Posterior vena cava (tissue), 2 donors: ENCODE results near the gene CREB5. TPM values are rescaled to one million over a fixed set of nuclear protein-coding genes. Genes with fewer than 3 reads are reported as not detected.

Source experiments
- DNase-seq: peaks from one replicate; pipeline ENCODE4 v3.0.0-alpha.2; 2020; ENCODE audit warnings: low spot score
- intact Hi-C, 2 donors: fragments of 100-400 bp; cut with DNase I; formaldehyde crosslinking; loops; one replicate each; pipeline versions ENCODE4 v1.14.1 to v1.14.2; 2022 to 2023
- total RNA-seq, 2 donors: library from RNA; stranded (reverse); fragmentation: NEBNext Ultra II Directional; extraction: Animal tissue kit (Norgen Biotek cat#: 25700); gene quantifications; one replicate each; pipeline ENCODE4 v1.2.1, GENCODE V29; 2021
- donor health status: DM: yes; HTN: yes; CAD: no.
- donor health status: DM: yes; HTN: yes; CAD: no.

CREB5 gene
- total RNA-seq, 2 donors from 2014 or later: 21.5 to 21.9 TPM

GRCh38 chr7:28790467-28790866 is 378.1 kb downstream of the CREB5 start:
- DNase-seq: no peak
- intact Hi-C loops: no loop called here

DNA sequence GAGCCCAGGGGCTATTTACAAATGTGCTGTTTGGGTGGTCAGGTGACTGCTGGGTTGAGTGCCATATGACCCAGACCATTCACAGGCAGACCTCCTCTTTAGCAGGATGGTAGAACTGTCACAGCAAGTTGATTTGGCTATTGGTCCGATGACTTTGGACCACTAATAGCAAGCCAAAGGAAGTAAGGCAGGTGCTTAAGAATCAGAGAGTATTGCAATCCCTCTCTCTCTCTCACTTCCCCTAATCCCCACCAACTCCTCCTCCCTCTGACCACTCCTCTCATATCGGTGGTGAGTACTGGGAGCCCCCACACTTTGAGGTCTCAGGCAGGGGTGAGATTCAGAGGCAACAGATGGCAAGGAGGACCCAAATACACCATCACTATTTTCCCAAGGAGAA is 380.5 kb downstream of the CREB5 start:
- intact Hi-C loops: no loop called here
- no peak for DNase-seq

- intact Hi-C loops: no loop called here
- DNase-seq: no peak
These were observed 381.2 kb downstream of the CREB5 start for GRCh38 chr7:28793381-28794085.

DNA sequence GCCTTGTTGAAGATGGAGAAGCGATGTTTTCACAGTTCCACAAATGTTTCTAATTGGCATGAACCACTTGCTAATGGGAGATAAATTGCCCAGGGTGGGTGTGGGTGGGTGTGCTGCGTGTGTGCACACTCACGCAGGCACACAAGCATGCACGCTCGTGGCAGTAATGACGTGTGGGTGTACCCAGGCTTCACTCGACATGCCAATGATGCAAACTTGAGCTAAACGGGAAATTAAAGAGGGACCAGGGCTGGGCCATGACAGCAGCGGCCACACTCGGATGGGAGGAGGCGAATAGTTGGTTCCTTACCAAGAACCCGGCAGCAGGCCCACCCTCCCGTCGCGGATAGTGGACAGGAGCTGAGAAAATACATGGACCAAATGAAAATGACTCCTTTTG is 386.0 kb downstream of the CREB5 start:
- intact Hi-C loops: no loop called here
- no peak for DNase-seq

- DNase-seq: no peak
- intact Hi-C loops: no loop called here
These were observed 387.3 kb downstream of the CREB5 start for GRCh38 chr7:28799619-28800018.

GRCh38 chr7:28800150-28800549 is 387.8 kb downstream of the CREB5 start:
- intact Hi-C loops: no loop called here
- DNase-seq: no peak

DNA sequence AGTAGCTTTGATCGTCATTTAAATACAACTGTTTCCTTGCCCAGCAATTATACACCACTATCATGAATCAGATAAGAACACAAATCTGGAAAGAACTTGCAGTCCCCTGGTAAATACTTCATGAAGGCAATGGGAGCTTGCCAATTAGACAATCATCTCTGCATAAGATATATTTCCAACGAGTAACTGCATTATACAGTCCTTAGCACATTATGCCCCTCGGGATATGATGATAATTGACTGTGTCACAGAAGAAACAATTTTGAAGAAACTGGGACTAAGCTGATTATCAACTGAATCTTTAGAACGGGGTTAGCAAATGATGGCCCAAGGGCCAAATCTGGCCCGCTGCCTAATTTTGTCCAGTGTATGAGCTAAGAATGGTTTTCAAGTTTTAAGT is 390.1 kb downstream of the CREB5 start:
- no peak for DNase-seq
- intact Hi-C loops: no loop called here

- intact Hi-C loops: no loop called here
- DNase-seq: no peak
These were observed 391.8 kb downstream of the CREB5 start for GRCh38 chr7:28804157-28804556.

GRCh38 chr7:28804990-28805389 is 392.7 kb downstream of the CREB5 start:
- DNase-seq: no peak
- intact Hi-C loops: loop anchor here in 1 of 2 donors (5.0 kb wide), 1 partner anchor 303 kb away; no protein-coding TSS in a partner anchor

DNA sequence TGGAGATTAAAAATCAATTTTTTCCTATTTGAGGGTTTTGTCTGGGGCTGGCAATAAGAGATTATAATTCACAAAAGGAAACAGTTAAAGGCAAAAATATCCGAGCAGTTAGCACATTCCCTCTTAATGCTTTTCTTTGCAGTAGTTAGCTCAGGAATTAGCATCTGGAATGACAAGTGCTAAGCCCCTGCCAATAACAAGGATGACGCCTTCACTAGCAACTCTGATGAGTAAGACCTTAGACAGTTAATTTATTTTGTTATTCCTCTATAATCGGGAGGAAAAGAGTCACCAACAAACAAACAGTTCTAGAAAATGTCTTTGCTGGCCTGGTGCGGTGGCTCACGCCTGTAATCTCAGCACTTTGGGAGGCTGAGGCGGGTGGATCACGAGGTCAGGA is 394.5 kb downstream of the CREB5 start:
- intact Hi-C loops: loop anchor here in 1 of 2 donors (5.0 kb wide), 1 partner anchor 305 kb away; no protein-coding TSS in a partner anchor
- no peak for DNase-seq

GRCh38 chr7:28807396-28807994 is 395.2 kb downstream of the CREB5 start:
- DNase-seq: no peak
- intact Hi-C loops: loop anchor here in 1 of 2 donors (5.0 kb wide), 1 partner anchor 305 kb away; no protein-coding TSS in a partner anchor

- intact Hi-C loops: loop anchor here in 1 of 2 donors (5.0 kb wide), 1 partner anchor 307 kb away; no protein-coding TSS in a partner anchor
- DNase-seq: no peak
These were observed 396.6 kb downstream of the CREB5 start for GRCh38 chr7:28808796-28809533.

- intact Hi-C loops: no loop called here
- no peak for DNase-seq
These were observed 398.7 kb downstream of the CREB5 start for GRCh38 chr7:28811008-28811407.

DNA sequence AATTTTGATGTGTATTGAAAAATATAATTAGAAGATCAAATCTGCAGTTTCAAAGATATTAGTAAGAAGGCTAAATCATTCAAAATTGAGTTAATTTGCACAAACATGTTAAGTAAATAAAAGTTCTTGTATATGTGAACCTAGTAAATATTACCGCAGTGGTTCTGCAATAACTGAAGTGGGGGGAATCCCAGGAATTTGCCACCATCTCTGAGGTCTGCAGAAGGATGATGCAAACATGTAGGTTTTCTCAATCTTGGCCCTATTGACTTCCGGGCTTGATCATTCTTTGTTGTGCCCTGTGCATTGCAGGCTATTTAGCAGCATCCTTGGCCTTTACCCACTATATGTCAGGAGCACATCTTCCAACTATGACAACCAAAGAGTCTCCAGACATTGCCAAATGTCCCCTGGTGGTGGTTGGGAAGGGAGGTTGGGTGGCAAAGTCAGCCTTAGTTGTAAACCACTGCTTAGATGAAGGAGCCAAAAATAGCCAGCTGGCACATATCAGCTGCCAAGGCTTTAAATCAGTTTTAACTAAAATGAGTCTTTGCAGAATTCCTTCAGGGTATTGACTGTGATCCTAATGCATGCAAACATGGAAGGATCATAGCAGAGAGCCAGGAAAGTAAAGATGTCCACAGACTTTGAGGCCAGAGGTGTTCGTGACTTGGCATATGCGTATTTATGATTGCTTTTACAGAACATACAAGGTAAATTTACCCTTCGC is 399.5 kb downstream of the CREB5 start:
- intact Hi-C loops: no loop called here
- no peak for DNase-seq

GRCh38 chr7:28812616-28813015 is 400.3 kb downstream of the CREB5 start:
- intact Hi-C loops: no loop called here

DNA sequence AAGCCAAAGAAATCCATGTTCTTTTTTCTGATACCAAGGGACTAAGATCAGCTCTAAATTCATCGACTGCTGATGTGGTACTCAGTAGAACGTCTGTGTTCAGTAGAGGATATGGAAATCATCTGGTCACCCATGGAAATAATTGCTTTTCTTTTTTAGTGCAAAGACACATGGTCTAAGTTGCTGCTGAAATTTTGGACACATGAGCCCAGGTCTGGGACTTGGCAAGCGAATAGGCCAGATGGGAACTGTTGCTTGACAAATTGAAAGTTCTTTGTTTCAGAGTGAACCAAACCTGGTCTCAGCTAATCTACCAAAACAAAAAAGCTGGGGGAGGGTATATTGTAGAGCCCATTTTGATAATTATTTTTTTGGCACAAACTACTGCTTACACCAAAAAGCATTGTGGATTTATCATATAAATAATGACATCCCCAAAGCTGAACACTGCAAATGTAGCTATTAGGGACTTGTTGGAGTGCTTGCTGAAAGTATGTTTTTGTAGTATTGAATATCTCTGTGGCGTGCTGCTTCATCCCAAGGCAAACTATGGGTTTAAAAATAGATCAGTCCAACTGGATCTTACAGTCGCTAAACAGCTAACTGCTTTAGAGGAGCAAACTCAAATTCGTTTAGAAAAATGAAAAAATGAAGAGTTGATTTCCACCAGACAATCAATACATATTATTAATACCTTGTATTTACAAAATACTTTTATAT is 401.1 kb downstream of the CREB5 start:
- no peak for DNase-seq
- intact Hi-C loops: no loop called here

More at GRCh38 chr7:28812616-28813015, 400.3 kb downstream of the CREB5 start:
- DNase-seq: no peak

DNA sequence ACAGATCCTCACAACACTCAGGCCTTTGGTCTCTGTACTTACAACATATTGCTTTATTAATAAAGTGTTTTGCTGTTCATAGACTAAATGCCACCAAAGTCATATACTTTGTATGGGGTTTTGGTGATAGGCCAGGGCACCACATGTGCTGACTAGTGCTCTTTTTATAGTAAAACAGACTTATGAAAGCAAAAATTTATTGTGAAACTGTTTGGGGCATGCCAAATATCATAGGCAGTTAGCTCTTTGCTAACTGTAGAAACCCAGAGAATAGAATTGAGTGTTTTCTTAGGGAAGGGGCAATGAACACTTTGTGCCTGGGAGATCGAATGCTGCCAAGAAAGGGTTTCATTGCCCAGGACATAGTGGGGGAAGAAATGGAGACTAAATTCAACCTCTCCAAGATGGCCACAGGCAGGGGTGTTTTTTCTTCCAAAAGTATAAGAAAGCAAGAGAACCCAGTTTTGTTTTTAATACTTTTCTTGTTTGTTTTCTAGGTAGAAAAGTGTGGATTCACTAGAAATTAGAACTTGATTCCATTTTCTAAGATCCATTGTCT is 403.1 kb downstream of the CREB5 start:
- intact Hi-C loops: no loop called here

DNA sequence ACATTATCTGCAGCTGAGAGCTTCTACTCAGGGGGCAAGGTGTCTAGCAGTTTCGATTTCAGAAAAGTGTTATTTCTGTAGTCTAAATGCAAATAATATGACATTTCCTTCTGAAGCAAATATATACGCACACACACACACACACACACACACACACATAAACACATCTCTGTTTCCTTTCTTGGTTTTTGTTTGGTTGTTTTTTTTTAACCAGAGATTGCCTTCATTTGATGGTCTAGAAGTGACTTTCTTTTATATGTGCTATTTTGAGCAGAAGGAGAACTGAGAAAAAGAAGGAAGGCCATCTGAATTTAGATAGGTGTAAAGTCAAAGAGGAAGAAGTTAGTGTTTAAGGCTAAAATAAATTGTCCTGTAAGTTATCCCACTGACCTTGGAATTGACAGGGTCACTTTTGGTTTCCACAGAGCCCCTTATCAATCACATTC is 403.6 kb downstream of the CREB5 start:
- intact Hi-C loops: no loop called here
- DNase-seq: no peak

More for the DNA sequence above, 403.1 kb downstream of the CREB5 start:
- no peak for DNase-seq

DNA sequence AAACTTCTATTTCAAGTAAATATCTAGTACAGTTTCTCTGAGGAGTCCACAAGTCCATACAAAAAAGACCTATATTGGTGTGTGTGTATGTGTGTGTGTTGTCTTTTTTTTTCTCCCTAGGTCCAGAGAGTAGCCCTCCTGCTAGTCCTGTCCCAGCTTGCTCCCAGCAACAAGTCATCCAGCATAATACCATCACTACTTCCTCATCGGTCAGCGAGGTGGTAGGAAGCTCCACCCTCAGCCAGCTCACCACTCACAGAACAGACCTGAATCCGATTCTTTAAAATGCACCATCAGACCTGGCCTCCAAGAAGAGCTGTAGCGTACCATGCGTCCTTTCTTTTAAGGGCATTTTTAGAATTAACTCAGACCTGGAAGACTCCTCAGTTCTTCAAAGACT is 406.7 kb downstream of the CREB5 start:
- no peak for DNase-seq

More for the DNA sequence above, 406.7 kb downstream of the CREB5 start:
- intact Hi-C loops: no loop called here
